ELF-1 (cell line): Measurements from ENCODE around the gene ATP6V0A1.
A peak's percentile ranks its signal among the peaks of the same experiment; 100 is the strongest.
"Not testable (repeated sequence)": the region's sequence is repeated elsewhere in the genome, so short reads cannot be mapped to it uniquely, and the experiment has no call there.

ENCODE experiments used
- DNase-seq: peaks from one replicate; pipeline ENCODE4 v3.0.0-alpha.2; 2016; ENCODE audit warnings: low read depth, low spot score

Gene ATP6V0A1

GRCh38 chr17:42436391-42436790 is 22.3 kb upstream of the ATP6V0A1 start:
- no peak for DNase-seq

GRCh38 chr17:42438600-42439567 is 19.8 kb upstream of the ATP6V0A1 start:
- no peak for DNase-seq

- DNase-seq = no peak
Measured at GRCh38 chr17:42441371-42442195, 17.1 kb upstream of the ATP6V0A1 start.

- no peak for DNase-seq
Measured at GRCh38 chr17:42442196-42442565, 16.5 kb upstream of the ATP6V0A1 start.

- not testable (repeated sequence) for DNase-seq
Measured at GRCh38 chr17:42449176-42449575, 9.5 kb upstream of the ATP6V0A1 start.

- not testable (repeated sequence) for DNase-seq
Measured at GRCh38 chr17:42449838-42450237, 8.8 kb upstream of the ATP6V0A1 start.

GRCh38 chr17:42451270-42451669 is 7.4 kb upstream of the ATP6V0A1 start:
- DNase-seq = not testable (repeated sequence)

GRCh38 chr17:42453439-42453838 is 5.2 kb upstream of the ATP6V0A1 start:
- no peak for DNase-seq

- DNase-seq = not testable (repeated sequence)
Measured at GRCh38 chr17:42454987-42455386, 3.7 kb upstream of the ATP6V0A1 start.

- DNase-seq = no peak
Measured at GRCh38 chr17:42456223-42457106, 2.2 kb upstream of the ATP6V0A1 start.

- DNase-seq = no peak
Measured at GRCh38 chr17:42457107-42457792, 1.4 kb upstream of the ATP6V0A1 start.

GRCh38 chr17:42459256-42459800 is 650 bp downstream of the ATP6V0A1 start:
- peak; percentile 34 for DNase-seq

GRCh38 chr17:42459801-42460281 is 1.2 kb downstream of the ATP6V0A1 start:
- DNase-seq = no peak

- DNase-seq = no peak
Measured at GRCh38 chr17:42460371-42460770, 1.7 kb downstream of the ATP6V0A1 start.

GRCh38 chr17:42463976-42464400 is 5.3 kb downstream of the ATP6V0A1 start:
- no peak for DNase-seq

- DNase-seq = no peak
Measured at GRCh38 chr17:42467889-42468288, 9.2 kb downstream of the ATP6V0A1 start.

- DNase-seq = no peak
Measured at GRCh38 chr17:42472709-42473521, 14.2 kb downstream of the ATP6V0A1 start.

- DNase-seq = no peak
Measured at GRCh38 chr17:42474276-42474675, 15.6 kb downstream of the ATP6V0A1 start.

- no peak for DNase-seq
Measured at GRCh38 chr17:42475121-42475520, 16.4 kb downstream of the ATP6V0A1 start.
